Common myeloid progenitor, CD34-positive (primary cell): ENCODE results near the gene FLT1.

ENCODE experiments used
- CTCF ChIA-PET: fragments of 350-600 bp; sonication (Branson Sonifier 250); formaldehyde crosslinking; loops from one replicate; lab custom pipeline; 2021; ENCODE audit warnings: antibody characterized with exemption; lab: Charles Lee
- POLR2A ChIA-PET: fragments of 350-600 bp; sonication (Branson Sonifier 250); formaldehyde crosslinking; loops from one replicate; lab custom pipeline; 2021; ENCODE audit warnings: antibody characterized with exemption; lab: Charles Lee
- DNase-seq, 3 donors: peaks; one replicate each; pipeline versions ENCODE4 v3.0.0 to v3.0.0-alpha.2; 2013
- H3K27ac ChIP-seq, 2 experiments: 1 replicate in 1 of 2; 2 replicates in 1 of 2; pipeline ENCODE4 v1.7.0; 2013; ENCODE audit warnings: inconsistent platforms in 2 of 2, low read length in 2 of 2, mild to moderate bottlenecking in 2 of 2, low read depth in 1 of 2, moderate library complexity in 1 of 2; ENCODE audit not compliant: severe bottlenecking in 2 of 2, insufficient read depth in 1 of 2, poor library complexity in 1 of 2
- H3K27me3 ChIP-seq, 5 experiments: replicated peaks in 2 of 5; 1 replicate in 3 of 5; 2 replicates in 2 of 5; pipeline versions ENCODE4 v1.6.1 to v1.7.0; 2013; ENCODE audit warnings: low read length in 4 of 5, mild to moderate bottlenecking in 2 of 5, moderate library complexity in 2 of 5, inconsistent platforms in 1 of 5; ENCODE audit not compliant: insufficient read depth in 5 of 5, control insufficient read depth in 4 of 5
- H3K36me3 ChIP-seq, 4 experiments: 1 replicate in 2 of 4; 2 replicates in 2 of 4; pipeline versions ENCODE4 v1.6.1 to v1.7.0; 2013; ENCODE audit warnings: low read length in 3 of 4, control low read depth in 1 of 4, mild to moderate bottlenecking in 1 of 4; ENCODE audit not compliant: control insufficient read depth in 4 of 4, insufficient read depth in 4 of 4
- H3K4me1 ChIP-seq, 4 experiments: 1 replicate in 3 of 4; 2 replicates in 1 of 4; pipeline versions ENCODE4 v1.6.1 to v1.7.1; 2013; ENCODE audit warnings: low read length in 3 of 4, mild to moderate bottlenecking in 3 of 4, control low read depth in 1 of 4, inconsistent platforms in 1 of 4, moderate library complexity in 1 of 4; ENCODE audit not compliant: control insufficient read depth in 4 of 4, insufficient read depth in 4 of 4; ENCODE audit errors: control extremely low read depth in 1 of 4
- H3K4me3 ChIP-seq, 7 experiments: 1 replicate in 4 of 7; 2 replicates in 3 of 7; pipeline versions ENCODE4 v1.5.1 to v1.7.0; 2013; ENCODE audit warnings: mild to moderate bottlenecking in 7 of 7, low read length in 6 of 7, moderate library complexity in 6 of 7, inconsistent platforms in 2 of 7, low read depth in 2 of 7, control low read depth in 1 of 7; ENCODE audit not compliant: insufficient read depth in 4 of 7, control insufficient read depth in 1 of 7; ENCODE audit errors: extremely low read depth in 1 of 7
- H3K9me3 ChIP-seq, 5 experiments: 1 replicate in 4 of 5; 2 replicates in 1 of 5; pipeline versions ENCODE4 v1.6.1 to v1.7.1; 2013; ENCODE audit warnings: low read length in 4 of 5, mild to moderate bottlenecking in 2 of 5, inconsistent platforms in 1 of 5, low read depth in 1 of 5, moderate library complexity in 1 of 5; ENCODE audit not compliant: control insufficient read depth in 4 of 5, insufficient read depth in 2 of 5; ENCODE audit errors: control extremely low read depth in 1 of 5
- WGBS: methylation state at CpG from one replicate; pipeline ENCODE4 v1.1.5; 2013; ENCODE audit not compliant: insufficient coverage; 5-methylcytosine and 5-hydroxymethylcytosine counted together

Gene FLT1

DNA sequence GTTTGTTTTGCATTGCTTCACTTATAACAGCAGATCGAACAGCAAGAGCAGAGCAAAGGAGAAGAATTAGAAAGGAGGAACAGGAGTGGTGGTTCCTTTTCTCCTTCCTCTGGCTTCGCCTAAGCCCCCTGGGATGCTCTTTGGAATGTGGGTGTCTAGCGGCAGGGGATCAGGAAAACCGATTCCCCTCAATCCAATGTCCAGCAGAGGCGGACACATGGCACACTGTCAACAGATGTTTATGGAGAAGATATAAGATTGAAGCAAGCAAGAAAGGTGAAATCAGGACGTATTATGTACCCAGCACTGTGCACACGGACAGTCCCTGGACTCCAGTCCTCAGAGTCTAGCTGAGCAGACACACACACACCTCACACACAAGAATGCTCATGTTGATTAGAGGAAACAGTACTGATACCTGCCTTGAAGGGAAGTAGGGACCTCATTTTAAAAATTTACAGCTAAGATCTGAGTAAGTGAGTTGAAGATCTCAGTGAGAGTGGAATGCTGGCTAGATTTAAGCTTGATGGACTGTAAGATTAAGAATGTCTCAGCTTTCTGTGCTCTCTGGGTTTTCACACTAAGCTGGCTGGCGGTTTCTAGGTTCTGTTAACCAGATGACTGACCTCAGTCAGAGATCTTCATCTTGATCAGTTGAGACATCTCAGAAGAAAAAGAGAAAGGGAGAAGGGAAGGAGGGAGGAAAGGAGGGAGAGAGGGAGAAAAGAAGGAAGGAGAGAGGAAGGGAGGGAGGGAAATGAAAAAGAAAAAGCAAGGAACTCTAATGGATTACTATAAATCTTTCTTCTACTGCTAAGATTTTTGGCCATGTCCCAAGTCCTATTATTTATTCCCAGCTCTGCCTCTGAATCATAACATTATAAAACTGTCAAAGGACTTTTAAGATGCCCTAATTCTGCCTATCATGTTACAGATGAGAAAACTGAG lies 44.8 kb downstream of the FLT1 start:
- CTCF ChIA-PET, result interaction anchor here (1.5 kb wide), 1 partner anchor 8 kb away, joined by 3 read pairs; no protein-coding TSS in a partner anchor

GRCh38 chr13:28448651-28449358 lies 46.1 kb downstream of the FLT1 start:
- DNase-seq, result no peak
- no peaks in the 10 kb centered on the region for H3K4me1 ChIP-seq
- CTCF ChIA-PET, result interaction anchor here (0.8 to 1.5 kb wide), 3 partner anchors 9 to 81 kb away, joined by 3 to 5 read pairs (median 3); no protein-coding TSS in a partner anchor
- POLR2A ChIA-PET, result no interaction called here
- H3K27ac ChIP-seq, result no peak overlapping the region
- no peak overlapping the region for H3K4me3 ChIP-seq
- H3K27me3 ChIP-seq, result no peaks in the 10 kb centered on the region
- WGBS, result 98% methylated on average over 3 of the region's 4 CpGs
- H3K36me3 ChIP-seq, result peaks cover 0 to 6% (median 0%) of the 10 kb centered on the region in 4 experiments
- H3K9me3 ChIP-seq, result peaks cover 0 to 16% (median 5%) of the 10 kb centered on the region in 5 experiments

More for the DNA sequence above, 44.8 kb downstream of the FLT1 start:
- DNase-seq, result no peak
- H3K4me3 ChIP-seq, result no peak overlapping the region
- H3K4me1 ChIP-seq, result no peaks in the 10 kb centered on the region
- peaks cover 0 to 6% (median 0%) of the 10 kb centered on the region in 4 experiments for H3K36me3 ChIP-seq
- peaks cover 0 to 9% (median 5%) of the 10 kb centered on the region in 5 experiments for H3K9me3 ChIP-seq
- no peak overlapping the region for H3K27ac ChIP-seq
- POLR2A ChIA-PET, result interaction anchor here (0.9 kb wide), 1 partner anchor 15 kb away, joined by 3 read pairs; no protein-coding TSS in a partner anchor
- H3K27me3 ChIP-seq, result no peaks in the 10 kb centered on the region
- WGBS, result 96% methylated on average over 2 of the region's 8 CpGs

- ChIA-PET POLR2A (interaction anchor here (0.6 to 0.8 kb wide), 2 partner anchors 22 to 26 kb away, joined by 3 read pairs; no protein-coding TSS in a partner anchor), CTCF (interaction anchor here (0.8 to 1.5 kb wide), 3 partner anchors 9 to 82 kb away, joined by 3 to 5 read pairs (median 3); no protein-coding TSS in a partner anchor)
- DNase-seq, result peak in 2 of 3 donors; percentile 9 to 12
- no peak overlapping the region for H3K27ac ChIP-seq
- peaks cover 0 to 2% (median 0%) of the 10 kb centered on the region in 4 experiments for H3K36me3 ChIP-seq
- no peaks in the 10 kb centered on the region for H3K27me3 ChIP-seq
- peaks cover 3 to 23% (median 5%) of the 10 kb centered on the region in 5 experiments for H3K9me3 ChIP-seq
- no peak overlapping the region for H3K4me3 ChIP-seq
- no peaks in the 10 kb centered on the region for H3K4me1 ChIP-seq
Measured at GRCh38 chr13:28447989-28448388, 46.9 kb downstream of the FLT1 start.

DNA sequence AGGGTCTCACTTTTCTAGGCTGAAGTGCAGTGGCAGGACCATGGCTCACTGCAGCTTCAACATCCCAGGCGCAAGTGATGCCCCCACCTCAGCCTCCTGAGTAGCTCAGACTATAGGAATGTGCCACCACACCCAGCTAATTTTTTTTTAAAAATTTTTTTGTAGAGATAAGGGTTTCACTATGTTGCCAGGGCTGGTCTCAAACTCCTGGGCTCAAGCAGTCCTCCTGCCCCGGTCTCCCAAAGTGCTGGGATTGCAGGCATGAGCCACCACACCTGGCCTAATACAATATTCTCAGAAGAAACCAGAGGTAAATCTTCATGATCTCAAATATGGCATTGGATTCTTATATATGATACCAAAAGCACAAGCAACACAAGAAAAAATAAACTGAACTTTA lies 47.7 kb downstream of the FLT1 start:
- WGBS, result 100% methylated on average over 1 of the region's 2 CpGs
- no peak for DNase-seq
- Histone ChIP-seq H3K27ac (no peak overlapping the region), H3K27me3 (no peaks in the 10 kb centered on the region), H3K4me1 (peaks cover 0 to 2% (median 0%) of the 10 kb centered on the region in 4 experiments), H3K4me3 (no peak overlapping the region), H3K36me3 (peaks cover 0 to 2% (median 0%) of the 10 kb centered on the region in 4 experiments), H3K9me3 (peaks cover 4 to 23% (median 7%) of the 10 kb centered on the region in 5 experiments)
- ChIA-PET POLR2A (interaction anchor here (0.6 kb wide), 1 partner anchor 25 kb away, joined by 3 read pairs; no protein-coding TSS in a partner anchor), CTCF (interaction anchor here (1.1 to 1.5 kb wide), 2 partner anchors 8 to 10 kb away, joined by 3 to 5 read pairs; no protein-coding TSS in a partner anchor)

DNA sequence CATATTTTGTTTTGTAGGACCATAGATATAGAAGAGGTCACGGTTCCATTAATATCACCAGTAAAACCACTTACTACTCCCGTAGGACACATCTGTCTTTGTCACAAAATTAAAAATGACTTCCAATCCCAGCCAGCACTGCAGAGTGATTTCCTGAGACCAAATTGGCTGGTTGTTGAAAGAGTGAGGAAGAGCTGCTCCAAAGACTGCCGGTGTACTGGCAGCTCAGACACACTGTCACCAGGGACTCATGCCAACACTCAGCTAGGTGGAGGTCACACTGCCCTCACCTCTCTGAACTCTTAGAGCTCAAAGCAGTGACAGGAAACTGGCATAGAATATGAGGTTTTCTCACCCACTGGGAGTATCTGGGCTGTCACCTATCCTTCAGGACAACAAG lies 52.1 kb downstream of the FLT1 start:
- Histone ChIP-seq H3K27me3 (no peaks in the 10 kb centered on the region), H3K4me3 (no peak overlapping the region), H3K36me3 (no peaks in the 10 kb centered on the region), H3K9me3 (peaks cover 2 to 28% (median 7%) of the 10 kb centered on the region in 5 experiments), H3K27ac (no peak overlapping the region), H3K4me1 (peaks cover 0 to 6% (median 0%) of the 10 kb centered on the region in 4 experiments)
- POLR2A ChIA-PET, result no interaction called here
- no peak for DNase-seq
- WGBS, result no CpG with 5 or more reads among the region's 3 CpGs
- CTCF ChIA-PET, result interaction anchor here (2.0 kb wide), 1 partner anchor 19 kb away, joined by 4 read pairs; no protein-coding TSS in a partner anchor

- ChIA-PET POLR2A (no interaction called here), CTCF (no interaction called here)
- H3K27ac ChIP-seq, result no peak overlapping the region
- no peak for DNase-seq
- H3K9me3 ChIP-seq, result peaks cover 2 to 23% (median 6%) of the 10 kb centered on the region in 5 experiments
- H3K4me1 ChIP-seq, result peaks cover 0 to 6% (median 0%) of the 10 kb centered on the region in 4 experiments
- no peak overlapping the region for H3K4me3 ChIP-seq
- H3K36me3 ChIP-seq, result no peaks in the 10 kb centered on the region
- H3K27me3 ChIP-seq, result no peaks in the 10 kb centered on the region
Measured at GRCh38 chr13:28441529-28441928, 53.4 kb downstream of the FLT1 start.
